HuH-7 (cell line): ENCODE data around the gene GJC3.
A peak's percentile ranks its signal among the peaks of the same experiment; 100 is the strongest.
"Not testable (repeated sequence)": the region's sequence is repeated elsewhere in the genome, so short reads cannot be mapped to it uniquely, and the experiment has no call there.

Source experiments
- DNase-seq: peaks from one replicate; pipeline ENCODE4 v3.0.0; 2011; ENCODE audit warnings: low spot score

Gene GJC3

GRCh38 chr7:99928994-99929729, at the start of gene GJC3:
TSS of gene GJC3 (minus strand) at chr7:99929620. CDS start at chr7:99929620, 0 bp downstream.
- DNase-seq = peak; percentile 77

GRCh38 chr7:99976626-99977025, 47.2 kb upstream of the GJC3 start:
- DNase-seq = no peak

GRCh38 chr7:99975782-99976521, 46.5 kb upstream of the GJC3 start, which contains the start of gene AZGP1:
TSS of gene AZGP1 (minus strand) at chr7:99976031. CDS start at chr7:99976020, 11 bp downstream.
- no peak for DNase-seq

- DNase-seq = no peak
Observed at GRCh38 chr7:99974681-99975080, 45.3 kb upstream of the GJC3 start.

- DNase-seq = not testable (repeated sequence)
Observed at GRCh38 chr7:99973817-99974216, 44.4 kb upstream of the GJC3 start.

- no peak for DNase-seq
Observed at GRCh38 chr7:99971242-99971641, 41.8 kb upstream of the GJC3 start.

GRCh38 chr7:99969813-99970212, 40.4 kb upstream of the GJC3 start:
- DNase-seq = not testable (repeated sequence)

- no peak for DNase-seq
Observed at GRCh38 chr7:99969298-99969697, 39.9 kb upstream of the GJC3 start.

GRCh38 chr7:99958564-99959227, 29.3 kb upstream of the GJC3 start:
- DNase-seq = no peak

- no peak for DNase-seq
Observed at GRCh38 chr7:99955247-99955646, 25.8 kb upstream of the GJC3 start.

- DNase-seq = not testable (repeated sequence)
Observed at GRCh38 chr7:99954643-99955042, 25.2 kb upstream of the GJC3 start.

GRCh38 chr7:99953649-99954048, 24.2 kb upstream of the GJC3 start:
- no peak for DNase-seq

- DNase-seq = not testable (repeated sequence)
Observed at GRCh38 chr7:99952649-99953048, 23.2 kb upstream of the GJC3 start.

GRCh38 chr7:99950819-99951218, 21.4 kb upstream of the GJC3 start:
- not testable (repeated sequence) for DNase-seq

- DNase-seq = no peak
Observed at GRCh38 chr7:99949645-99950228, 20.3 kb upstream of the GJC3 start.

GRCh38 chr7:99947608-99948007, 18.2 kb upstream of the GJC3 start:
- no peak for DNase-seq

- no peak for DNase-seq
Observed at GRCh38 chr7:99944497-99945070, 15.2 kb upstream of the GJC3 start.

GRCh38 chr7:99943641-99944496, 14.4 kb upstream of the GJC3 start:
- no peak for DNase-seq

GRCh38 chr7:99938296-99938695, 8.9 kb upstream of the GJC3 start:
- no peak for DNase-seq

- DNase-seq = not testable (repeated sequence)
Observed at GRCh38 chr7:99935009-99935408, 5.6 kb upstream of the GJC3 start.

GRCh38 chr7:99930376-99930775, 956 bp upstream of the GJC3 start:
- DNase-seq = no peak
